ENCODE results near the gene NF1.

DNA sequence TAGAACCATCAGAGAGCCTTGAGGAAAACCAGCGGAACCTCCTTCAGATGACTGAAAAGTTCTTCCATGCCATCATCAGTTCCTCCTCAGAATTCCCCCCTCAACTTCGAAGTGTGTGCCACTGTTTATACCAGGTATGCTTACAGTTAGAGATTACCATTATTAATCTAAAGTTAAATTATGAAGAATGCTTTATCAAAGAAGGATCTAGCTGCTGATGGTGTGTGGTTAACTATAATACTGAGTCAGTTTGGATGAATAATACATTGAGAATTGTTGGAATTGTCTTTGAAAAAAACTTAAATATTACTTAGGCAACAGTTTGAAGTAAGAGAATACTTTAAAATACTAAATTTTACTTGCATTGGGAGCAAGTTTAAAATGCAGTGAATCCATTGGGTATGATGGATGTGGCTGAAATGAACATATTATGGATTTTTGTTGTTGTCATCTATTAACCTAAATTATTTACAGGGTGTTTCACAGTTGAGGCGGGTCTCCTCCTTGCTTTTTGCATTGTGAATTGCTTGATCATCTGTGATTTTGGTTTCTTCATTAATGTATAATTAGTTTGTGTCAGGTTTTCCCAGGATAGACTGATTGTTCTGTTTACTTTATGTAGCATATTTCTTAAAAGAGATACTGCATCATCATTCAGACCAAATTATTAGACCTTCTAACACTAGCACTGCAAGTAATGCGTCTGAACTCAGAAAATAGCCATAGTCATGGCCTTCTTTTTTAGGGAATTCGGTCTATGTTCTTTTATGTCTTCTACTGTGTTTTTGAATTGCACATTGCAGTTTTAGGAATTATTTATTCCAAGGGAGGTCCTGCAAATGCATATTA is 154.4 kb downstream of the NF1 start:
- TF ChIP-seq POLR2AphosphoS5 (IDR thresholded peaks at IDR 0.05; ENCODE audit: low read depth, low read length): no peak
- TF ChIP-seq, protein P1, sequence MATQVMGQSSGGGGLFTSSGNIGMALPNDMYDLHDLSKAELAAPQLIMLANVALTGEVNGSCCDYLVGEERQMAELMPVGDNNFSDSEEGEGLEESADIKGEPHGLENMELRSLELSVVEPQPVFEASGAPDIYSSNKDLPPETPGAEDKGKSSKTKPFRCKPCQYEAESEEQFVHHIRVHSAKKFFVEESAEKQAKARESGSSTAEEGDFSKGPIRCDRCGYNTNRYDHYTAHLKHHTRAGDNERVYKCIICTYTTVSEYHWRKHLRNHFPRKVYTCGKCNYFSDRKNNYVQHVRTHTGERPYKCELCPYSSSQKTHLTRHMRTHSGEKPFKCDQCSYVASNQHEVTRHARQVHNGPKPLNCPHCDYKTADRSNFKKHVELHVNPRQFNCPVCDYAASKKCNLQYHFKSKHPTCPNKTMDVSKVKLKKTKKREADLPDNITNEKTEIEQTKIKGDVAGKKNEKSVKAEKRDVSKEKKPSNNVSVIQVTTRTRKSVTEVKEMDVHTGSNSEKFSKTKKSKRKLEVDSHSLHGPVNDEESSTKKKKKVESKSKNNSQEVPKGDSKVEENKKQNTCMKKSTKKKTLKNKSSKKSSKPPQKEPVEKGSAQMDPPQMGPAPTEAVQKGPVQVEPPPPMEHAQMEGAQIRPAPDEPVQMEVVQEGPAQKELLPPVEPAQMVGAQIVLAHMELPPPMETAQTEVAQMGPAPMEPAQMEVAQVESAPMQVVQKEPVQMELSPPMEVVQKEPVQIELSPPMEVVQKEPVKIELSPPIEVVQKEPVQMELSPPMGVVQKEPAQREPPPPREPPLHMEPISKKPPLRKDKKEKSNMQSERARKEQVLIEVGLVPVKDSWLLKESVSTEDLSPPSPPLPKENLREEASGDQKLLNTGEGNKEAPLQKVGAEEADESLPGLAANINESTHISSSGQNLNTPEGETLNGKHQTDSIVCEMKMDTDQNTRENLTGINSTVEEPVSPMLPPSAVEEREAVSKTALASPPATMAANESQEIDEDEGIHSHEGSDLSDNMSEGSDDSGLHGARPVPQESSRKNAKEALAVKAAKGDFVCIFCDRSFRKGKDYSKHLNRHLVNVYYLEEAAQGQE (IDR thresholded peaks at IDR 0.05; ENCODE audit: insufficient read depth in 1 of 2, low read depth in 2 of 2, low read length in 2 of 2): no peak
- no peak for TF ChIP-seq TAF1 (IDR thresholded peaks at IDR 0.05; ENCODE audit: borderline replicate concordance, insufficient read depth, low read length)
- no peak for TF ChIP-seq SIN3A (IDR thresholded peaks at IDR 0.05; ENCODE audit: borderline replicate concordance, insufficient read depth, low read length)
- TF ChIP-seq FOXP2 (optimal IDR thresholded peaks at IDR 0.05; ENCODE audit: borderline replicate concordance, extremely low read depth, extremely low read length, insufficient read depth): no peak
